D341Med (cell line): ENCODE results near the gene ATXN2.

Experiments used
- DNase-seq: peaks from one replicate; pipeline ENCODE4 v3.0.0; 2012; ENCODE audit warnings: low spot score

The ATXN2 gene

DNA sequence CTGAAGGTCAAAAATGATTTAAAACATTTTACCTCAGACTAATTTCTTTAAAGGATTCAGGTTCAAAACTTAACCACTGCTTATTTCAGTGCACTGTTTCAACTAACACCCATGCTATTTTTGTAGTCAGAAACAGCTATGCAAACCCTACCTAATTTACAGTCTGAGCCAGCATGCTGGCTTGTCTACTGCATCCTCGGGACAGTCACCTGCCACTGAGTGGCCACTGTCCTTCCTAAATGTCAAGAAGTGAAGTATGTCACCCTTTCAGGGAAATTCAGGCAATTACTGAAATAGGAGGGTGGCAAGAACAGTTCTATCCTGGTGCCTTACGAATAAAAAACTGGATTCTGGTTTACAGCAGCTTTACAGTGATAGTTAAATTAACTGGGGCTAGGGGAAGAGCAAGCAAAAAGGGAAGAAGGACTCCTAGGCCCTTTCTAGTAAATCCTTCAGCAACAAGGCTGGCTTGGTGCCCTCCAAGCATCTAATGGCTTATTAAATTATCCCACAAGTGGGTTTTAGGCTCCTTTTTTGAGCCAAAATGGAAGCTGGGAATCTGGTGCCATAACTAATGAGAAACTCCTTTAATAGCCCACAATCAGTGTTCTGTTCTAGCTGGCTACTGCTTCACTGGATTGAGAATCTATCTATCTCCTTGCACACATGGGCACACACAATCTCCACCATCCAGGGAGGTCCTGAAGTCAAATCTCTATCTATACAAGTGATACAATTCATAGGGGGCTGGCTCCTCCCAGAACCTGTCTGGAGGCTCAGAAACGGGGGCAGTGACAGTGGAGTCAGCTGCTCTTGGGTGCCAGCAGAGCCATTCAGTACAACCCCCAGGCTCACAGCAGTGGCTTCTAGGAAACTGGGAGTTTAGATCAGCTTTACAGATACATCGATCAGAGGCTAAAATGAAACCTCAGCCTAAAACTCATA, 150.0 kb downstream of the ATXN2 start:
- DNase-seq = no peak

DNA sequence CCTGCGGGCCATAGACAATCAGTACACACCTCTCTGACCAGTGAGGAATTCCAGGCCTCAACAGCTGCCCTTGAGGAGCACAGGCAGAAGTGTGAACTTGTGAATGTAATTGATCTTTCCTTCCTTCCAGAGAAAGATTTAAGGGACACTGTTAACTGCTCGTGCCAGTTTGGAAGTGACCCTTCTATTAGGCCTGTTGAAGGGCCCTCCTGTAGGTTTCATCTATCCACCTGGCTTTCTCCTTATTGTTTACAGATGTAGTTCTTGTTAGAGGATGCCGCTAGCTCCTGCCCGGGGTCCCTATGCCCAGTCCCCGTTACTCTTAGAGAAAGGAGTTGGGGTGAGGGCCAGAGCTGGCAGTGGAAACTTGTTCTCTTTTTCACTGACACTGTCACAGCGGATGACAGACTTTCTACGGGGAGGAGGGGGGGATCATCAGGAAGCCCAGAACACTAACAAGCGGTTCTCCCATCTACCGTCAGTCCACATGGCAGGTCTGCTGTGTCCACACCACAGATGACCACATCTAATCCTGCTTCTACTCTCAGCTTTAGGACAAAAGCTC, 150.8 kb downstream of the ATXN2 start:
- no peak for DNase-seq

DNA sequence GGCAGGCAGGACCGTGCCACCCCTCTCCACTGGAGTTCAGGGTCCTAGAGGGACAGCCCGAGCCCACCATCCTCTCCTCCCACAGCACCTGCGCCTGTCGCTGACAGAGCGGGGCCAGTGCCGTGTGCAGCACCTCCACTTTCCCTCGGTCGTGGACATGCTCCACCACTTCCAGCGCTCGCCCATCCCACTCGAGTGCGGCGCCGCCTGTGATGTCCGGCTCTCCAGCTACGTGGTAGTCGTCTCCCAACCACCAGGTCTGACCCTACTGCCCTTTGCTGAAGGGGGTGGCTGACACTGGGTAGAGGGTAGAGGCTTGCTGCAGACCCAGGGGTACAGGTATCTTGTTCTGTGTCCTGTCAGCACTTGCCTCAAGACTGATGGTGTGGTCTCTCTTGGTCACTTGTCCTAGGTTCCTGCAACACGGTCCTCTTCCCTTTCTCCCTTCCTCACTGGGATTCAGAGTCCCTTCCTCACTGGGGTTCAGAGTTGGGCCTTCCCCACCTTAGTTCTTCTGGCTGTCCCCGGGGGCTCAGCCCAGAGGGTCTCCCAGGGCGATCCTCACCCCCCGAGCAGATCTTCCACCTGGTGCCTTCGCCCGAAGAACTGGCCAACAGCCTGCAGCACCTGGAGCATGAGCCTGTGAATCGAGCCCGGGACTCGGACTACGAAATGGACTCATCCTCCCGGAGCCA, 151.4 kb downstream of the ATXN2 start:
- DNase-seq = no peak

DNA sequence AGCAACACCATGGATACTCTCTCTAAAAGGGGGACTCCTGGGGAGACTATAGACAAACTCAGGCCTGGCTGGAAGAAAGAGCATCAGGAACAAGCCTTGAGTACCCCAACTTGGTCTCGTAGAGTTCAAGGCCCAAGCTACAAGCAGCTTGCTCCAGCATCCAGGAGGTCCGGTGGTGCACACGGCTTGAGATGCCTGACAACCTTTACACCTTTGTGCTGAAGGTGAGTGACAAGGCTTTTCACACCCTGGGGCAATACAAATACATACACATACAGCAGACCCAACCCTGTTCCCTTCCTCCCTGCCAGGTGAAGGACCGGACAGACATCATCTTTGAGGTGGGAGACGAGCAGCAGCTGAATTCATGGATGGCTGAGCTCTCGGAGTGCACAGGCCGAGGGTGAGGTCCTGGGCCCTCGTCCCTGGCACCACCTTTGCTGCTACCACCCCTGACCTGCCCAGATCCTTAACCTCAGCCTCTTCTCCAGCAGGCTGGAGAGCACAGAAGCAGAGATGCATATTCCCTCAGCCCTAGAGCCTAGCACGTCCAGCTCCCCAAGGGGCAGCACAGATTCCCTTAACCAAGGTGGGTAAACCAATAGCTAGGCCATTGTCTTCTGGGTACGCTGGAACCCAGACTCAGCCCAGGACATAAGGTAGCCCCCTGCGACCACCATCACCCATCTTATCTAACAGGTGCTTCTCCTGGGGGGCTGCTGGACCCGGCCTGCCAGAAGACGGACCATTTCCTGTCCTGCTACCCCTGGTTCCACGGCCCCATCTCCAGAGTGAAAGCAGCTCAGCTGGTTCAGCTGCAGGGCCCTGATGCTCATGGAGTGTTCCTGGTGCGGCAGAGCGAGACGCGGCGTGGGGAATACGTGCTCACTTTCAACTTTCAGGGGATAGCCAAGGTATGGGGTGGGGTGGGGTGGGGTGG, 152.2 kb downstream of the ATXN2 start:
- no peak for DNase-seq

DNA sequence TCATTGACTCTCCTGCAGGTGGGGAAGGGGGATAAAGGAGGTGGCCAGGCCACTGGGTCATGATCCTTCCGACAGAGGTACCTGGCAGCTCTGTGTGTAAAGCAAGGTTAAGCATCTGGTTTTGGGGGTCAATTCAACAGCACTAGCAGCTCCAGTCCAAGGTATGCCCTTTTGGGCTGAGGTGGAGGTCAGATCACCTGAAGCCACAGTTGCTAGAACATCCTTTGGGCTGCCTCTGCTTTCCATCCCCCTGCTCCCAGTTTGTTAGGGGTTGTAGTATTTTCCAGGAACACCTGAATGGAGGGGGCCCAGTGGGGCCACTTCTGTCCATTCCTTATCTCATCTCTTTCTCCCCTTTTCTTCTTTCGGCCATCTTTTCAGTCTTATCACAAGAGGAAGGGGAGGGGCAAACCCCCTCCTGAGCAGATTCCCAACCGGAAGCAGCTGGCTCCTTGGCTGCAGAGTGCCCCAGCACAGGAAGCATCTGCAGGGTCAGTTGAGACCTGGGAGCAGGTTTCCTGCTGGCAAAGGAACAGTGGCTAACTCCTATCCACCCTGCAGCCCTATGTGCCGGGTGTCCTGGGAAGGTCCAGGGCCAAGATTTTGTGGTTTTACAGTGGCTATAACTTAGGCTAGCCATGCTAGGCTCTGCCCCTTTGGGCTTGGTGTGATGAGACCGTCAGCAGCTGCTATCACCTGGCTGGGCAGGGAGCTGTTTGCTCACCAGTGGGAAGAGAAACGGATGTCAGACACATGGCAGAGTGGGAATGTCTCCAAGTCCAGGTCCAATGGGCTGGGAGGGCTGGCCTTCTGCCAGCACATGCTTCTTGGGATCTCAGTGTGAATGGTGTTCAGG, 153.2 kb downstream of the ATXN2 start:
- no peak for DNase-seq

DNA sequence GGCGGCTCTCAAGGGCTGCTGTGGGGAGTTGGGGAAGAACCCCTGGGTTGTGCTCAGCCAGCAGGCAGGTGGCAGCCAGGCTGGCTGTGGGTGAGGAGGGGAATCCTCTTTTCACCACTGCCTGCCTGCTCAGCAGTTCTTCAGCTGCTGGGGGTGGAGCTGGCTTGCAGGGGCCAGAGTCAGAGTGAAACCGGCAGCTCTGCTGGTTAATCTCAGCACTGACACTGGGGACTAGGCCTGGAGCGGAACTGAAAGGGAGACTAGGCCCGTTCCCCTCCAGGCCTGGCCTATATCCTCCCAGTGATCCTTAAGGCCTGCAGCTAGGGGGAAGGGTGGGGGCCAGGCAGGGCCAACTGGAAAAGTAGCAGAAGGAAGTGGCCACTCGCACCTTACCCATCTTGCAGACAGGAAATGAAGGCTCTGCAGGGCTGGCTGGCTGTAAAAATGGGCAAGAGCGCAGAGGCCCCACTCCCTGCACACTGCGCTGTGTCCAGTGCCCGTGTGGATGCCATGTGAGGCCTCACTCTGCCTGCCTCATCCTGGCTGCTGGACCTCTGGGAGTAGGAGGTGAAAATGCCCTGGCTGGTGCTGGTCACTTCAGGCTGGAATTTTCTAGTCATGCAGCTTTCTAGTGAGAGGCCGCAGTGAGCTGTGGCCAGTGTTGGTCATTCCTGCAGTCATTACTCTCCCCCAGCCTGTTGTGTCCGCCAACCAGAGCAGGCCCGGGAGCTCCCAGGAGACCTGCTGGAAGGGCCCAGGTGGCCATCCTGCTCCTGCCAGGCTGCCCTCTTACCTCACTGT, 154.0 kb downstream of the ATXN2 start:
- DNase-seq = no peak

DNA sequence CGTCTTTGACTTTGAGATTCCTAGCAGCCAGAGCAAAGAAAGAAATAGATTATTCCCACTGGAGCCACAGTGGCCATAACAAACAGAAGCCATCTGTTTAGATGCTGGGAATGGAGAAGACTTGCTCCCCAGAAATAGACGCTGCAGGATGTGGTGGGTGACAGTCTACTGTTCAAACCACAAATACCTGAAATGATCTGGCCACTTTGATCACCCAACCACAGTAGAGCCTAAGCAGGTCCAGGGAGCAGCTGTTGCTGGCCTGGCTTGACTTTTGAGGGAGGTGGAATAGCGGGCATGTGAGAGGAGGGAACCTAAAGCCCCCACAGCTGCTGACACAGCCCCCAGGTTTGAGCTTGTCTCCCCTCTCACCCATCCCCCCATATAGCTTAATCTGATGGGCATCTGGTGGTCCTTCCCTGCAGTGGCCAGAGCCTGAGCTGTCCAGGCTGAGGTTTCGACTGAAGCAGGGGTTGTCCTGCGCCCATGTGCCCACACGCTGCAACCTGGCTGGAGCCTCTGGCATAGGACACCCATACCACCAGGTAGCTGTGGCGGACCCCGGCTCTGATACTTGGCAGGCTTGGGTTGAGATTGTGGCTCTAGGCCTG, 154.7 kb downstream of the ATXN2 start:
- DNase-seq = no peak

DNA sequence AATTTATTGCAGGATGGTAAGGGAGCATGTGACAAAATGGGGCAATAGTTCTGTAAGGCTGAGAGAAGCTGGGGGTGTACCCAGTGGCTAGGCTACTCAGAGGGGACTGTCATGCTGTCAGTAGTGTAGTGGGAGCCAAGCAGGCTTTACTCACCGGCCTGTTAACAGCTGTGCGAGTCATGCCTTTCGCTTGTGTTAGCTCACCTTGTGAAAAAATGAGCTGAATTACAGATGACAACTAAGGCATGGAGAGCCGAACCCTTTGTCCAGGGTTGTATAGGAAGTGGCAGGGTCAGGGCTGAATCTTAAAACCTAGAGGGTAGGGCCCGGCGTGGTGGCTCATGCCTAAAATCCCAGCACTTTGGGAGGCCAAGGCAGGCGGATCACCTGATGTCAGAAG, 155.5 kb downstream of the ATXN2 start:
- DNase-seq = no peak

DNA sequence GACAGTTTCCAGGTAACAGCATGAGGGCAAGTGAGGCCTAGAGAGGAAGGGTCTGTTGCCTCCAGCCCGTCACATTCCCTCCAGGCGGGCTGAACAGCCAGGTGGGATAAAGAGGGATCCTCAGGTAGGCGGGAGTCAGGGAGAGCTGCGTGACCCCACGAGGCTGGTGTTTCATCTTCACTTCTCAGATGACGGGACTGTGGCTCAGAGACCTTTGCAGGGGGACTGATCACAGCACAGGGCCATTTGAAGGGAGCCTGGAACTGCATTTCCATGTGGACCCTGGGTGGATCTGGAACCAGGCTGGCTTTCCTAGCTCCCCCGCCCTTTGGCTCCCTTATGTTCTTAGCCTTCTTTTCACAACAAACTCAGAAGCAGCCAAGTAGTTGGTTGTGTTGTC, 156.0 kb downstream of the ATXN2 start:
- no peak for DNase-seq

DNA sequence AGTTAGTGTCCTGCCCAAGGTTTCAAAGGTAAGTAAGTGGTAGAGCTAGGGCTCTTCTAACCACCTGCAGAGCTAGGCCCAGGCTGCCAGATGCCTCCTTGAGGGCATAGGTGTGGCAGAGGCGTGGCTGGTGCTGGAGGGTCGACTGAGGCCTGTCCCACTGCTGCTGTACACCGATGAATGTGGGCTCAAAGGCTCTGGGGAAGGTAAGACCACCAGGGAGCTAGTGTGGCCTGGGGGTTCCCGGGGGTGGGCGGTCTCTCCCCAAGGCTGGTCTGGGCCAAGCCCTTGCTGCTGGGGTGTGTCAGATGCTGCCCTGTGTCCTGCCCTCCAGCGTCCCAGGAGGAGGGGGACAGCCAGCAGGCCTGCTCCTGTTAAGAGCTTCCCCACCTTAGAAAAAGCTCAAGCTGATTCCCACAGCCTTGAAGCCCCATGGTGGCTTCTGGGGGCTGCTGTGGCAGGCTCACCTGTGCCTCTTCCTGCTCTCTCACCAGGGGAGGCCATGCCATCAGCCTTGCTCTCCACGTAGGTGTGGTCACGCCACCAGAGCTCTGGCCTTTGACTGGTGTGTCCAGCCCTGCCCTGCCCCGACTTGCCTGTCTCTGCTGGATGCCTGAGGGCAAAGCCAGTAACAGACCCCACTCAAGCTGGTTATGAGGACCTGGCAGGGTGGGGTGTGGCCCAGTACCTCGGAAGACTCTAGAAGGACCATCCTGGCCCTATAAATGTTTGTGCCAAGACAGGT, 156.6 kb downstream of the ATXN2 start:
- DNase-seq = no peak

DNA sequence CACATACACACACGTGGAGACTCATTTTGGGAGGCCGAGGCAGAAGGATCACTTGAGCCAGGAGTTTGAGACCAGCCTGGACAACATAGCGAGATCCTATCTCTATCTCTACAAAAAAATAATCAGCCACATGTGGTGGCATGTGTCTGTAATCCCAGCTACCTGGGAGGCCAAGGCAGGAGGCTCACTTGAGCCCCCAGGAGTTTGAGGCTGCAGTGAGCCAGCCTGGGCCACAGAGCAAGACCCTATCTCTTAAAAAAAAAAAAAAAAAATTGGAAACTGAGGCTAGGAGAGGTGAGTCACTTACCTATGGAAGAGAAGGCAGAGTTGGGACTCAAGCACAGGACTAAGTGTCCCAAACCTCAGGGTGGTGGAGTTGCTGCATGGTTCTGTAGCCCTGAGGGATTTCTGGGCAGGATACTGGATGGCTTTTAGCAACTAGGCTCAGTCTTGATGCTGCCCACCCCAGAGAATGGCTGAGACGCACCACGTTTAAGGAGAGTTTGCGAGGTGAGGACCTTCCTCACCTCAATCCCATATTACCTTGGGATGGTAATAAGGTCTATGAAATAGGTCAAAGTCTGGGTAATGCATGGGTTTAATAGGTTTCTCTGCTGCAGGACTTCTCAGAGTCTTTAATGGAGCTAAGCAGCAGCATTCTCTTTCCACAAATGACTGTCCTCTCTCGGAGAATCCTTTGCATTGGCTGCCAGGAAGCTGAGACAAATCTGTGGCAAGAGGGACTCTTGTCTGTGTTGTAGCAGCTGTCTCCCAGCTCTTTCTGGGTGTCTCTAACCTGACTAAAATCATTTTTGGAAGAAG, 157.8 kb downstream of the ATXN2 start:
- DNase-seq = no peak

DNA sequence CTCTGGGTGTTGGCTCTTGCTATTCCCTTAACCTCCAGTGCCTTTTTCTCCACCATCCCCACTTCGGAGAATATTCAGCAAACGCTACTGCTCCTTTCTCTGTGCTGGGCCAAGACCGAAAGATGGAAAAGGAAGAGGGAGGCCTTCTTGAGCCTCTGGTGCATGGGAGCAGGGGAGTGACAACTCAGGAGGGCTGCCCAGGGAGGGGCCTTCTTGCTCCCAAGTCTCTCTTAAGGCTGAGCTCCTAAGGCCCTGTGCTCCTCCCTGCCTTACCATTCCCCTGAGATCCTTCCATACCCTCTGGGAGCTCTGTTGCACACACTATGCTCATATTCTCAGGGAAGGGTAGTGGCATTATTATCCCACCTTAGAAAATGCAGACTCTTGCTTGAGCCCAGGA, 158.5 kb downstream of the ATXN2 start:
- DNase-seq = no peak

DNA sequence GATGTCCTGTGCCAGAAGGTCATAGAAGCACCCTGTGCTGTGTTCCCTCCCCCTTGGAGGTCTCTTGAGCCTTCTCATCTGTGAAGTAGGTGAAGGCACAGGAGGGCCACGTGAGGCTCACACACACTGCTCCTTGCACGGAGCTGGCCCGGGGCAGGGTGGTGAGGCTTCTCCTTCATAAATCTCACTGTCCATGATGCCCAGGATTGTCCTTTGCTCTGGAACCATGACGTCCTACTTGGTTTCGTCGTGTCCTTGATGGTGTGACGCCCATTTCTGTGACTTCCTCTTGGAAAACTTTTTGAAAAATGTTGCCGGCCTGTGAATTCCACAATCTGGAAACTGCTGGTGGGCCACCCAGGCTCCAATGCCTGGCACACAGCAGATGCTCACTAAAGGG, 159.0 kb downstream of the ATXN2 start:
- DNase-seq = no peak

DNA sequence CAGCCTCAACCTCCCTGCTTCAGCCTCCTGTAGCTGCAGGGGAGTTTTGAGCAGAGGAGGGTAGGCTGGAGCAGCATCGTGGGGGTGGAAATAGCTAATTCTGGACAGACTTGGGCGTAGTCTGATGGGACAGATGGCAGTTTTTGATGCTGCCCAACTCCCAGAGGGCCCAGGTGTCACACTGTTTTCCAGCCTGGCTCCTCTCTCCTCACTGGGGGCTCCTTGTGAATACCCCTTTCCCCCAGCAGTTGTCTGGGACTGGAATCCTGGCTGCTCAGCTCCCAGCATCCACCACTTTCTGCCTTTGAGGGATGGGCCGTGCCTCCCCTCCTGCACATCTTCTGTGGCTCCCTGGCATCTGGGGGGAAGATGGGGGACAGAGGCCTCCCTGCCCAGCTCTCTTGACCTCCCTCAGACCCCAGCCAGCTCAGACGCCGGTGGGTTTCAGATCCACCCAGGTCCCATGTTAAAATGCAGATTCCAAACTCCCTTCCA, 159.4 kb downstream of the ATXN2 start:
- DNase-seq = no peak

DNA sequence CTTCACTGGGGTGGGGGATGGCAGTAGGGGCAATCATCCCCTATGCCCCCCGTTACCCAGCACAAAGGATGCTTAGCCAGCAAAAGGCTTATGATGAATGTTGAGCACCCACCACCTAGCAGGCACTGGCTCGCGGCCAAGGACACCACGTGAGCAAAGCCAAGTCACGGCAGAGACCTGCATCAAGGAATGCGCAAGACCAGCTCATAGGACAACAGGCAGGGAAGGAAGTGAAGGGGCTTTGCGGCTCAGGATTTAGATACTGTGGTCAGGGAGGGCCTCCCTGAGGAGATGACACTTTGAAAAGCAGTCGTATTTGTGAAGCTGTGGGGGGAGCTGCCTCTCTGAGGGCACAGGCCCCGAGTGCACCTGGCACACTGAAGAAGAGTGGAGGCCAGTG, 160.6 kb downstream of the ATXN2 start:
- no peak for DNase-seq

DNA sequence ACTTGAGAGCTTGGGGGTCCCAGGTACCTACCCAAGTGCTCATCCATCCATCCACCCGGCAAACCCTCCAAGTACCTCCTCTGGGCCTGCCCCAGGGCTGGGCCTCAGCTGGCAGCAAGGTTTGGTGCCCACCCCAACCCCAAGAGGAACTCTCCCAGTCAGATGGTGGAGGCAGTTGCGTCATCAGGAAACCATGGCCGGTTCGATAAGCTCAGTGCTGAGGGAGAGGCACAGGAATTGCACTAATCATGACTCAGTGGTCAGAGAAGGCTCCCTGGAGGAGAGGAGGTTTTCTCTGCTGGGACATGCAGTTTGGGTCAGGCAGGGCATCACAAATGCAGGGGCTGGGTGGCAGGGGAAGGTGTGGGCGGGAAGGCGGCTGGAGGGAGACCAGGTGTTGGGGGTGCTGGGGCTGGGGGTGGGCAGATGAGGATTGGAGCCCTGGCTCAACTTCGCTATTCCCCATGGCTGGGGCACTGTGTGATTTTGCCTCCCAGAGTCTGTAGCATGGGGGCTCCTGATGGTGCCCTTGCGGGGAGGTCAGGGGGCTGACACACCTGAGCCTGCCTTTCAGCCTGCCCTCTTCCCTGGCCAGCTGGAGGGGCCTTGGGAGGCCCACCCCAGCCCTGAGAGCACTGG, 161.2 kb downstream of the ATXN2 start:
- no peak for DNase-seq

DNA sequence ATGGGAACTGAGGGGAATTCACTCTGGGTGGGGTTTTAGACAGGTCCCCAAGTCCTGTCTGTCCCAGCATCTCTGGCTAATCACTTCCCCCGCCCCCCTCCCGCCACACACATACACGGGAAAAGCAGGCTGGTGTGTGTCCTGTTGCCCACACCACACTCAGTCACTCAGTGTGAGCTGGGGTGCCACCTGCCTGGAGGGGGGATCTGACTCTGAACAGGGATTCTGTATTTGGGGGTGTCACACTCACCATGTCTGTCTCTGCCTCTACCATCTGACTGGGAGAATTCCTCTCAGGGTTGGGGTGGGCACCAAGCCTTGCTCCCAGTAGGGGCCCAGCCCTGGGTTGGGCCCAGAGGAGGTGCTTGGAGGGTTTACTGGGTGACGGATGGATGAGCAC, 162.3 kb downstream of the ATXN2 start:
- no peak for DNase-seq
